HepG2 (cell line): Measurements from ENCODE around the gene CLPSL2. TPM values are rescaled to one million over a fixed set of nuclear protein-coding genes. Genes with fewer than 3 reads are reported as not detected.
A peak's percentile ranks its signal among the peaks of the same experiment; 100 is the strongest.

Experiments used
- CREM ChIP-seq, 2 experiments: sonication (generic) in 1 of 2; formaldehyde crosslinking in 1 of 2; IDR thresholded peaks; 2 replicates each; pipeline versions ENCODE4 v1.4.0 to v1.6.1; 2016 to 2020; ENCODE audit warnings: antibody characterized with exemption in 1 of 2, mild to moderate bottlenecking in 1 of 2, missing genetic modification reagents in 1 of 2
- CSRNP2 ChIP-seq: sonication (generic); formaldehyde crosslinking; conservative IDR thresholded peaks from 2 replicates; pipeline ENCODE4 v1.8.0; 2022; ENCODE audit warnings: low read depth, missing genetic modification reagents
- FOXP1 ChIP-seq, 2 experiments: fragments of 450-650 bp in 1 of 2; IDR thresholded peaks; 2 replicates each; pipeline ENCODE4 v1.6.1; 2017 to 2018; ENCODE audit warnings: antibody characterized with exemption in 1 of 2
- GZF1 ChIP-seq: sonication (generic); formaldehyde crosslinking; IDR thresholded peaks from 2 replicates; pipeline ENCODE4 v1.5.1; 2020; ENCODE audit warnings: mild to moderate bottlenecking, missing genetic modification reagents
- KAT8 ChIP-seq: IDR thresholded peaks from 2 replicates; pipeline ENCODE4 v1.6.1; 2016; ENCODE audit warnings: missing genetic modification reagents, missing compliant biosample characterization
- MIER2 ChIP-seq: IDR thresholded peaks from 2 replicates; pipeline ENCODE4 v1.6.1; 2016; ENCODE audit warnings: missing biosample characterization, missing genetic modification reagents
- NR2F6 ChIP-seq, 2 experiments: IDR thresholded peaks; 2 replicates each; pipeline ENCODE4 v1.6.1; 2016; ENCODE audit warnings: antibody characterized with exemption in 1 of 2, mild to moderate bottlenecking in 1 of 2
- TP53 ChIP-seq: sonication (generic); formaldehyde crosslinking; conservative IDR thresholded peaks from 2 replicates; pipeline ENCODE4 v1.4.0; 2020; ENCODE audit warnings: missing genetic modification reagents
- ZFAT ChIP-seq: sonication (generic); formaldehyde crosslinking; conservative IDR thresholded peaks from 2 replicates; pipeline ENCODE4 v1.8.1; 2023; ENCODE audit warnings: missing genetic modification reagents, inconsistent platforms
- ZNF160 ChIP-seq: sonication (generic); formaldehyde crosslinking; IDR thresholded peaks from 2 replicates; pipeline ENCODE4 v1.8.0; 2022; ENCODE audit warnings: mild to moderate bottlenecking, inconsistent platforms, missing genetic modification reagents
- ZNF20 ChIP-seq: sonication (generic); formaldehyde crosslinking; IDR thresholded peaks from 2 replicates; pipeline ENCODE4 v1.4.0; 2020; ENCODE audit warnings: mild to moderate bottlenecking, moderate library complexity, missing genetic modification reagents
- ZNF354B ChIP-seq: sonication (generic); formaldehyde crosslinking; IDR thresholded peaks from 2 replicates; pipeline ENCODE4 v1.8.0; 2022; ENCODE audit warnings: mild to moderate bottlenecking, missing genetic modification reagents
- ZNF431 ChIP-seq: sonication (generic); formaldehyde crosslinking; IDR thresholded peaks from 2 replicates; pipeline ENCODE4 v1.9.0; 2022; ENCODE audit warnings: missing genetic modification reagents, low read depth, mild to moderate bottlenecking, borderline replicate concordance
- ZNF549 ChIP-seq: sonication (generic); formaldehyde crosslinking; IDR thresholded peaks from 2 replicates; pipeline ENCODE4 v1.5.0; 2020; ENCODE audit warnings: missing genetic modification reagents
- ZNF556 ChIP-seq: sonication (generic); formaldehyde crosslinking; IDR thresholded peaks from 2 replicates; pipeline ENCODE4 v1.4.0; 2020; ENCODE audit warnings: mild to moderate bottlenecking, missing genetic modification reagents, borderline replicate concordance
- ZNF639 ChIP-seq: conservative IDR thresholded peaks from 2 replicates; pipeline ENCODE4 v1.6.1; 2018; ENCODE audit warnings: missing genetic modification reagents
- ZNF646 ChIP-seq: sonication (generic); formaldehyde crosslinking; IDR thresholded peaks from 2 replicates; pipeline ENCODE4 v1.9.0; 2021; ENCODE audit warnings: mild to moderate bottlenecking, missing genetic modification reagents
- ZNF674 ChIP-seq: sonication (generic); formaldehyde crosslinking; IDR thresholded peaks from 2 replicates; pipeline ENCODE4 v1.5.0; 2020; ENCODE audit warnings: low read depth, mild to moderate bottlenecking, missing genetic modification reagents
- polyA plus RNA-seq, 8 experiments: library from polyadenylated mRNA; depleted of rRNA in 3 of 8; stranded (reverse) in 7 of 8; unstranded in 1 of 8; fragments of >200 nt; fragmentation: Illumina TruSeq in 4 of 8; extraction: Trizol in 4 of 8; gene quantifications; 2 replicates each; pipeline versions ENCODE4 v1.2.1 to v1.2.3, GENCODE V29; 2011 to 2016; ENCODE audit warnings: low read depth in 4 of 8, missing spikeins in 1 of 8, mixed read lengths in 1 of 8; ENCODE audit not compliant: insufficient read depth in 1 of 8
- total RNA-seq, 5 experiments: library from RNA; depleted of rRNA; stranded (reverse); fragments of >200 nt; fragmentation: Illumina TruSeq; extraction: Trizol; gene quantifications; 2 replicates each; pipeline ENCODE4 v1.2.3, GENCODE V29; 2016; ENCODE audit warnings: low read depth in 1 of 5
- TF ChIP-seq, protein P1 (sequence below): IDR thresholded peaks from 2 replicates; pipeline ENCODE4 v1.6.1; 2016

CLPSL2 gene
- total and polyA plus RNA-seq, 2 of the 13 experiments (the other 11 are each of a cell fraction or from before 2014, with no cell fraction given) = not detected

DNA sequence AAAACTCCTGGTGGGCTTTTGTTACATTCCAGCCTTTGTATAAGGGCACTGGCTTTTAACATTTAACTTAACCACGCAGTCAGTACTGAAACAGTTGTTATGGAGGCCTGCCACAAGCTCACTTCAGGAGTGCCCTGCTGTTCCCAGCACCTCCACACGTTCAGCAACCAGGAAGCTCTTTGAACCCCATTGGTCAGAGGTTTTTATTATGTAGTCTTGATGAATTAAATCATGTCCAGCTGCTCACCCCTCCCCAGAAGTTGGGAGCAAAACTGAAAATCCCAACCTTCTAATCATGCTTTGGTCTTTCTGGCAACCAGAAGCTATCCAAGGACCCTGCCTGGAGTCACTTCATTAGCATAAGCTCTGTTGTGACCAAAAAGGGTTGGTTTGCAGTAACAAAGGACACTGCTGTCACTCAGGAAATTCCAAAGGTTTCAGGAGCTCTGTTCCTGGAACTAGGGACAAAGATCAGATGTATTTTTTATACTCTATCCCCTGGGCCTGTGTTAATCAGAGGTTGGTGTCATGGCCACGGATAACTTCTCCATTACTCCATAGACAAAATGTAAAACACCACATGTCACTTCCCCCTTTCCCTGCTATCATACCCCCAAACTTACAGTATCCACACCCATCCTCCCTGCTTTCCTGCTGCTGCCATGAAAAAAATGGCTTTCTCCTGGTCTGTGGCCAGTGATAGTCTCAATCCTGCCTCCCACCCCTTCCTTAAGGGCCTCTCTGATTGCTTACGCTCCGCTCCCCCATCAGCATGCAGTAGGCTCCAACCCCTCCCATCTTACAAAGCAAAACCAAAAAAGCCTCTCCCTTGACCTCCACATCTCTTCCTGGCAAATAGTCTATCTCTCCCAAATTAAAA, 36.5 kb upstream of the CLPSL2 start (continued):
- TF ChIP-seq ZNF160 (CRISPR knock-in tag) (no peak), ZNF20 (CRISPR knock-in tag) (no peak), ZNF646 (CRISPR knock-in tag) (no peak), ZNF431 (CRISPR knock-in tag) (no peak), CREM (IDR thresholded peaks at IDR 0.05) (peak; percentile 35; the same call in 1 of the 2 replicates), CREM (CRISPR knock-in tag; IDR thresholded peaks at IDR 0.05) (no peak), ZNF549 (CRISPR knock-in tag) (no peak), MIER2 (CRISPR knock-in tag) (no peak; the same call in 1 of the 2 replicates), TP53 (CRISPR knock-in tag) (no peak), FOXP1 (IDR thresholded peaks at IDR 0.05) (no peak), FOXP1 (CRISPR knock-in tag; IDR thresholded peaks at IDR 0.05) (peak; percentile 54), ZNF674 (CRISPR knock-in tag) (no peak), ZNF354B (CRISPR knock-in tag) (no peak), ZNF556 (no peak), ZNF639 (no peak), ZFAT (no peak), NR2F6 (IDR thresholded peaks at IDR 0.05) (no peak), NR2F6 (CRISPR knock-in tag; IDR thresholded peaks at IDR 0.05) (peak; percentile 61), KAT8 (peak; percentile 51; the same call in 1 of the 2 replicates), CSRNP2 (no peak), GZF1 (CRISPR knock-in tag) (no peak)
- TF ChIP-seq, protein P1, sequence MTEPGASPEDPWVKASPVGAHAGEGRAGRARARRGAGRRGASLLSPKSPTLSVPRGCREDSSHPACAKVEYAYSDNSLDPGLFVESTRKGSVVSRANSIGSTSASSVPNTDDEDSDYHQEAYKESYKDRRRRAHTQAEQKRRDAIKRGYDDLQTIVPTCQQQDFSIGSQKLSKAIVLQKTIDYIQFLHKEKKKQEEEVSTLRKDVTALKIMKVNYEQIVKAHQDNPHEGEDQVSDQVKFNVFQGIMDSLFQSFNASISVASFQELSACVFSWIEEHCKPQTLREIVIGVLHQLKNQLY (CRISPR knock-in tag) = no peak
